ENCODE results near the gene NMRK2.
"Not testable (repeated sequence)": the region's sequence is repeated elsewhere in the genome, so short reads cannot be mapped to it uniquely, and the experiment has no call there.

- TF ChIP-seq EZH2 (IDR thresholded peaks at IDR 0.05); CTCF (IDR thresholded peaks at IDR 0.05 in 2 of 3, conservative IDR thresholded peaks at IDR 0.05 in 1 of 3; ENCODE audit: borderline replicate concordance in 1 of 3, insufficient read depth in 1 of 3, low read depth in 2 of 3, low read length in 2 of 3); CBX3 (IDR thresholded peaks at IDR 0.05; ENCODE audit: low read depth); POLR2AphosphoS5 (IDR thresholded peaks at IDR 0.05; ENCODE audit: low read depth, low read length); CEBPB (IDR thresholded peaks at IDR 0.05; ENCODE audit: low read depth); POLR2A (IDR thresholded peaks at IDR 0.05; ENCODE audit: borderline replicate concordance, extremely low read depth, insufficient read depth, insufficient read length); SIN3A (IDR thresholded peaks at IDR 0.05; ENCODE audit: low read depth): not testable (repeated sequence)
- TF ChIP-seq, protein P1, sequence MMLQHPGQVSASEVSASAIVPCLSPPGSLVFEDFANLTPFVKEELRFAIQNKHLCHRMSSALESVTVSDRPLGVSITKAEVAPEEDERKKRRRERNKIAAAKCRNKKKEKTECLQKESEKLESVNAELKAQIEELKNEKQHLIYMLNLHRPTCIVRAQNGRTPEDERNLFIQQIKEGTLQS (IDR thresholded peaks at IDR 0.05), result not testable (repeated sequence)
- TF ChIP-seq, protein P2, sequence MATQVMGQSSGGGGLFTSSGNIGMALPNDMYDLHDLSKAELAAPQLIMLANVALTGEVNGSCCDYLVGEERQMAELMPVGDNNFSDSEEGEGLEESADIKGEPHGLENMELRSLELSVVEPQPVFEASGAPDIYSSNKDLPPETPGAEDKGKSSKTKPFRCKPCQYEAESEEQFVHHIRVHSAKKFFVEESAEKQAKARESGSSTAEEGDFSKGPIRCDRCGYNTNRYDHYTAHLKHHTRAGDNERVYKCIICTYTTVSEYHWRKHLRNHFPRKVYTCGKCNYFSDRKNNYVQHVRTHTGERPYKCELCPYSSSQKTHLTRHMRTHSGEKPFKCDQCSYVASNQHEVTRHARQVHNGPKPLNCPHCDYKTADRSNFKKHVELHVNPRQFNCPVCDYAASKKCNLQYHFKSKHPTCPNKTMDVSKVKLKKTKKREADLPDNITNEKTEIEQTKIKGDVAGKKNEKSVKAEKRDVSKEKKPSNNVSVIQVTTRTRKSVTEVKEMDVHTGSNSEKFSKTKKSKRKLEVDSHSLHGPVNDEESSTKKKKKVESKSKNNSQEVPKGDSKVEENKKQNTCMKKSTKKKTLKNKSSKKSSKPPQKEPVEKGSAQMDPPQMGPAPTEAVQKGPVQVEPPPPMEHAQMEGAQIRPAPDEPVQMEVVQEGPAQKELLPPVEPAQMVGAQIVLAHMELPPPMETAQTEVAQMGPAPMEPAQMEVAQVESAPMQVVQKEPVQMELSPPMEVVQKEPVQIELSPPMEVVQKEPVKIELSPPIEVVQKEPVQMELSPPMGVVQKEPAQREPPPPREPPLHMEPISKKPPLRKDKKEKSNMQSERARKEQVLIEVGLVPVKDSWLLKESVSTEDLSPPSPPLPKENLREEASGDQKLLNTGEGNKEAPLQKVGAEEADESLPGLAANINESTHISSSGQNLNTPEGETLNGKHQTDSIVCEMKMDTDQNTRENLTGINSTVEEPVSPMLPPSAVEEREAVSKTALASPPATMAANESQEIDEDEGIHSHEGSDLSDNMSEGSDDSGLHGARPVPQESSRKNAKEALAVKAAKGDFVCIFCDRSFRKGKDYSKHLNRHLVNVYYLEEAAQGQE (IDR thresholded peaks at IDR 0.05; ENCODE audit: low read depth), result not testable (repeated sequence)
- TF ChIP-seq, protein P3, sequence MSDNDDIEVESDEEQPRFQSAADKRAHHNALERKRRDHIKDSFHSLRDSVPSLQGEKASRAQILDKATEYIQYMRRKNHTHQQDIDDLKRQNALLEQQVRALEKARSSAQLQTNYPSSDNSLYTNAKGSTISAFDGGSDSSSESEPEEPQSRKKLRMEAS (IDR thresholded peaks at IDR 0.05), result not testable (repeated sequence)
Measured at GRCh38 chr19:3955276-3955675, 22.4 kb downstream of the NMRK2 start.

All from HCT116 (cell line).